ENCODE data around the gene LDLR. TPM values are rescaled to one million over a fixed set of nuclear protein-coding genes. Genes with fewer than 3 reads are reported as not detected.

The LDLR gene
- total RNA-seq, 3 donors from 2014 or later = 83.9 to 147 (median 116) TPM

DNA sequence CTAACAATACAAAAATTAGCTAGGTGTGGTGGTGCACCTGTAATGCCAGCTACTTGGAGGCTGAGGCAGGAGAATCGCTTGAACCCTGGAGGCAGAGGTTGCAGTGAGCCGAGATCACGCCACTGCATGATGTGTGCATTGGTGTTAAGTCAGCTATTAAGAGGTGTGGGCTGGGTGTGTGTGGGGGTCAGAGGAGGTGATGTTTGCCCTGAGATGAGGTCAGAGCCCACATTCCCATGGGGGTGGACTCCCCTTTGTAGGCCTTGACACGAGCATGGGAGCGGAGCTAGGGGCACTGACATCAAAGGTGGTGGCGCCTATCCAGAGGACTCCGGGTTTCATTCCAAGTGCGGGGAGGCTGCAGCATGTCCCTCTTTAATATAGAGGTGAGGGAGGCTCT lies 34.6 kb upstream of the LDLR start:
- Histone ChIP-seq H3K4me3 (no peak overlapping the region), H3K36me3 (ENCODE audit: low read depth) (no peaks in the 10 kb centered on the region), H3K9me3 (no peaks in the 10 kb centered on the region), H3K4me1 (ENCODE audit: low read depth) (no peaks in the 10 kb centered on the region)
- intact Hi-C loops (cut with DNase I, micrococcal nuclease) = no loop called here
- DNase-seq = no peak
- ATAC-seq = no peak
- no peak for TF ChIP-seq CTCF (IDR thresholded peaks at IDR 0.05)

DNA sequence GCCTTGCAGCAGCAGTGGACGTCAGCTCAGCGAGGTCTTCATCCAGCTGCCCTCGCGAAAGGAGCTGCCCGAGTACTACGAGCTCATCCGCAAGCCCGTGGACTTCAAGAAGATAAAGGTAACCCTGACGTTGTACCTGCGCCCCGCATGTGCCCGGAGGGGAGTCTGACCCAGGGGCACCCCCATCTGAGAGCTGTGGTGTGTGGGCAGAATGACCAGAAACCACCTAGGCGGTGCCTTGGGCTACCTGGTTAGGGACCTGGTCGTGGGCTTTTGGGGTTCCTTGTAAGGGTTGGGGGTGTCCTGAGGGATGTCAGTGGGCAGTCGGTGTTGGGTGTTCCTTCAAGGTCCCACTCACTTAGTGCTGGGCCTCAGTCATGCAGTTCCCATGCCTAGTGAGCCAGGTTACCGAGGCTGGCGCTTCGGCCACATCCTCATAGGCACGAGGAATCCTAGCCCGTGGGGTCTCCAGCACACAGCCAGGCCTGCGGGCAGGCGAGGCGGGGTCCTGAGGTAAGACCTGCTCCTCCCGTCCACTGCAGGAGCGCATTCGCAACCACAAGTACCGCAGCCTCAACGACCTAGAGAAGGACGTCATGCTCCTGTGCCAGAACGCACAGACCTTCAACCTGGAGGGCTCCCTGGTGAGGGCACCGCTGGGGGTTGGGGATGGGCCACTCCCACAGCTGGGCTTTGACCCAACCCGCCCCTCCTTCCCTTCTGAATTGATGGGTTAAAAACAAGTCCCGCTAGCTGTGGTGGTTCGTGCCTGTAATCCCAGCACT lies 30.8 kb upstream of the LDLR start:
- H3K4me1 ChIP-seq (ENCODE audit: low read depth) = no peaks in the 10 kb centered on the region
- peaks cover 4% of the 10 kb centered on the region for H3K36me3 ChIP-seq (ENCODE audit: low read depth)
- TF ChIP-seq CTCF (IDR thresholded peaks at IDR 0.05) = no peak
- ATAC-seq (no peak), DNase-seq (no peak)
- intact Hi-C loops (cut with DNase I, micrococcal nuclease) = no loop called here
- H3K4me3 ChIP-seq = no peak overlapping the region
- no peaks in the 10 kb centered on the region for H3K9me3 ChIP-seq

- no peak for ATAC-seq
- H3K4me1 ChIP-seq (ENCODE audit: low read depth) = no peaks in the 10 kb centered on the region
- intact Hi-C loops (cut with DNase I, micrococcal nuclease) = no loop called here
Observed at GRCh38 chr19:11059511-11060358, 29.5 kb upstream of the LDLR start.

DNA sequence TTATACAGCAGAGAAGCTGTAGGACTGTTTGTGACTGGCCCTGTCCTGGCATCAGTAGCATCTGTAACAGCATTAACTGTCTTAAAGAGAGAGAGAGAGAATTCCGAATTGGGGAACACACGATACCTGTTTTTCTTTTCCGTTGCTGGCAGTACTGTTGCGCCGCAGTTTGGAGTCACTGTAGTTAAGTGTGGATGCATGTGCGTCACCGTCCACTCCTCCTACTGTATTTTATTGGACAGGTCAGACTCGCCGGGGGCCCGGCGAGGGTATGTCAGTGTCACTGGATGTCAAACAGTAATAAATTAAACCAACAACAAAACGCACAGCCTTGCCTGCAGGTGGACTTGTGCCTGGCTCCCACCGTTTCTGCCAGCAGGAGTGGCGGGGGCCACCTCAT lies 27.3 kb upstream of the LDLR start:
- Histone ChIP-seq H3K4me1 (ENCODE audit: low read depth) (no peaks in the 10 kb centered on the region), H3K36me3 (ENCODE audit: low read depth) (peaks cover 4% of the 10 kb centered on the region), H3K9me3 (no peaks in the 10 kb centered on the region), H3K4me3 (no peak overlapping the region)
- intact Hi-C loops (cut with DNase I, micrococcal nuclease) = no loop called here
- ATAC-seq = no peak
- TF ChIP-seq CTCF (IDR thresholded peaks at IDR 0.05) = no peak
- no peak for DNase-seq

More at GRCh38 chr19:11059511-11060358, 29.5 kb upstream of the LDLR start:
- no peak for DNase-seq
- Histone ChIP-seq H3K36me3 (ENCODE audit: low read depth) (peaks cover 4% of the 10 kb centered on the region), H3K4me3 (no peak overlapping the region), H3K9me3 (no peaks in the 10 kb centered on the region)
- TF ChIP-seq CTCF (IDR thresholded peaks at IDR 0.05) = no peak

GRCh38 chr19:11063434-11063833 lies 25.8 kb upstream of the LDLR start:
- no peaks in the 10 kb centered on the region for H3K4me1 ChIP-seq (ENCODE audit: low read depth)
- H3K9me3 ChIP-seq = no peaks in the 10 kb centered on the region
- TF ChIP-seq CTCF (IDR thresholded peaks at IDR 0.05) = no peak
- ATAC-seq = no peak
- H3K4me3 ChIP-seq = no peak overlapping the region
- intact Hi-C loops (cut with DNase I, micrococcal nuclease) = no loop called here
- DNase-seq = no peak
- peaks cover 4% of the 10 kb centered on the region for H3K36me3 ChIP-seq (ENCODE audit: low read depth)
